HK-2 (cell line): ENCODE data around the gene INSYN1.

Experiments used
- DNase-seq: peaks from one replicate; pipeline ENCODE4 v3.0.0-alpha.2; 2018; ENCODE audit not compliant: unreplicated experiment

INSYN1 gene

DNA sequence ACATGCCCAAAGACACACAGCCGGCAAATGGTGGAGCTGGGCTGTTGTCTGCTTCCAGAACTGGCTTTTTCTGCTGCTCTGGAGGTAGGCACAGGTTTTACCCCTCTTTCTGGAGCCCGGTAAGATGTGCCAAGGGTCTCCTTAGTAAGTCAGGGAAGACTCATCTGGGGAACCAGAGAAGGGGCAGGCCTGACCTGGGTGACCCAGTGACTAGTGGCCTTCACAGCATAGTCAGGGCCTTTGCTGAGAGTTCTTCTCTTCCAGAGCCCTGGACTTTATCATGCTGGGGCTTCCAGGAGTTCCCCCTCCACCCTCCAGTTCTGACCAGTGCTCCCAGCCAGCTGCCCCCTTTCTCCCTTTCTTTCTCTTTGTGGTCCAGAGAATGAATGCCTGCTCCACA, 65.8 kb downstream of the INSYN1 start:
- no peak for DNase-seq

DNA sequence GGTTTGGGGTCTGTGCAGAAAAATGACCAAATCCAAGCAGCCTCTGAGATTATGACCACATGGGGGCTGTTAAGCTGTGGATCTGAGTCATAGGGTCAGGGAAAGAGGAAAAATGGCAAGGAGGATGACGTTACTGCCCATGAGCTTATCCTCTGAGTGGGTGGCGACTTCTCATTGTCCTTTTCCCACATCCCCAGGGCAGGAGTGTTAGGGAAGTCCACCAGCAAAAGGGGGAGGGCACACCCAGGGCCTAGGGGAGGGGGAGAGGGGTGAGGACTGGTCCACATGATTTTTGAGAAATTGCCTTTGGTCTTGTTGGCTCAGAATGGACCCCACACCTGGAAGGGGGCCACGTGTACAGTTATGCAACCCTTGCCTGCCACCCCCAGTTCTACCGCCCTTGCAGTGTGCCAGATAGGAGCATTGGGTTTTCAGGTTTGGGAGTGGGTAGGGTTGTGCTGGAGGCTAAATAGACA, 66.3 kb downstream of the INSYN1 start:
- DNase-seq: peak; percentile 29

DNA sequence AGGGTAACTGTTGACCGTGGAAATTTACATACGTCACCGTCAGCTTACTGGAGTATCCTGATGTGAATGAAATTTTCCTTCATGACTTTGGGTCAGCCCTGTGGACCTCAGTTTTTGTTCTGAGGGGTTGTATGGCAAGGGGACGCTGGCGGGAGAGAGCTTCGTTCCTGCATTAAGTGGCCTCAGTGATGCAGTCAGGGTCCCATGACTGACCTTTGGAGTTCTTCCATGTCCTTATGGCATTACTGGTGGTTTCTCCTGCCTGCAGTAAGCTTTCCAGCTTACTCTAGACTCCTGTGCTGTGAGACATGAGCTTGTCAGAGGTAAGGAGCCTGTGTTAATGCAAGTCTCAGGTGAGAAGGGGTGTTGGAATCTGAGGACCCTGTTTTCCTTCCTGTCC, 67.2 kb downstream of the INSYN1 start:
- DNase-seq: no peak
